Measurements from ENCODE around the gene KIFAP3. TPM values are rescaled to one million over a fixed set of nuclear protein-coding genes. Genes with fewer than 3 reads are reported as not detected.

KIFAP3 gene
- total RNA-seq, 1 experiment from 2014 or later = 3.8 TPM

DNA sequence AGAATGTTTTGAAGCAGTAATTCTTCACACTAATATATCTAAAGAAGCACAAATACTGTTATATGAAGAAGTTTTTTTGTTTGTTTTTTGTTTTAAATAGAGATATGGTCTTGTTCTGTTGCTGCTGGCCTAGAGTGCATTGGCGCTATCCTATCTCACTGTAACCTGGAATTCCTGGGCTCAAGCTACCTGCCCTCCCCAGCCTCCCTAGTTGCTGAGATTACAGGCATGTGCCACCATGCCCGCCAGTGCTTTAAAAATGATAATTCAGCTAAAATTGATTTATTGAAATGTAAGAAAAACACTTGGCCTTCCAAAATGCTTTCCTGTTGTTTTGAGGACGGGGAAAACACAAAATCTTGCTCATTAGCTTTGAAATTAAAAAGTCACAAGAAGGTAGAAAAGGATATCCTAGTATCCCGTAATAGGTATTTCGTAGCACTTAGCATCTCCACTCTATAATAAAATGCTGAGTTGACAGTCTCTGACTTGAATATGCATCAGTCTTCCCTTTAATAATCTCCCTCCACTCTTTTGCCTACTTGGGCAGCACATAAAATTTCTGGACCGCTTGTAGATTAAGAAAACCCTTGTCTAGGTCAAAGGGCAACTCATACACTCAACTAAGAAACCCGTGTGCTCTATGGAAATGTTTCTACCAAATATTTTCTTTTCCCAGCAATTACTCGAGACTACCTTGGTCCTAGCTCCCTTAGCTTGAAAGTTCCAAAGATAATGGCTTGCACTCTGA, 182.1 kb downstream of the KIFAP3 start:
- Histone ChIP-seq H2BK20ac (ENCODE audit: low read depth, low read length, poor library complexity, severe bottlenecking) (no peak overlapping the region), H3K27ac (ENCODE audit: insufficient read length, low read depth, low read length) (no peak overlapping the region), H4K20me1 (ENCODE audit: control insufficient read depth, insufficient read depth, insufficient read length) (no peaks in the 10 kb centered on the region), H3K14ac (ENCODE audit: insufficient read depth, low read length) (no peak overlapping the region), H3K18ac (ENCODE audit: insufficient read length, low read depth, low read length) (no peak overlapping the region), H2BK12ac (ENCODE audit: insufficient read length, low read depth, low read length) (no peak overlapping the region), H3T11ph (ENCODE audit: low read length) (no peak overlapping the region), H3K4me1 (ENCODE audit: insufficient read depth, low read length) (no peaks in the 10 kb centered on the region; the same call in 1 of the 2 replicates), H3K4ac (ENCODE audit: low read depth, low read length) (no peak overlapping the region), H2BK120ac (ENCODE audit: low read depth, low read length, poor library complexity, severe bottlenecking) (no peak overlapping the region), H2AFZ (ENCODE audit: low read length) (no peak overlapping the region), H3K27me3 (ENCODE audit: insufficient read depth, low read length) (no peaks in the 10 kb centered on the region), H4K8ac (replicated peaks; ENCODE audit: insufficient read length, low read depth, low read length) (no peak overlapping the region), H2BK5ac (ENCODE audit: insufficient read length, low read length) (no peak overlapping the region), H3K23ac (ENCODE audit: insufficient read length, low read depth, low read length) (no peak overlapping the region), H3K56ac (ENCODE audit: insufficient read length, low read depth, low read length) (no peak overlapping the region), H4K5ac (ENCODE audit: insufficient read length, low read depth, low read length) (no peak overlapping the region), H2AK5ac (ENCODE audit: insufficient read length, low read length) (no peak overlapping the region), H3K9me3 (ENCODE audit: control insufficient read depth, low read depth, low read length) (no peaks in the 10 kb centered on the region), H3K4me2 (ENCODE audit: insufficient read depth, insufficient read length, low read length) (peak overlapping the region; percentile 91), H3K23me2 (ENCODE audit: insufficient read length, low read depth, low read length, poor library complexity, severe bottlenecking) (peaks cover 7% of the 10 kb centered on the region), H2BK15ac (ENCODE audit: low read depth, low read length) (no peak overlapping the region), H3K79me2 (ENCODE audit: insufficient read depth, low read length) (peaks cover 4% of the 10 kb centered on the region; the same call in 1 of the 2 replicates), H3K9ac (ENCODE audit: extremely low read depth, insufficient read length, low read length) (peak overlapping the region; percentile 58), H3K79me1 (ENCODE audit: insufficient read depth, low read depth, low read length, poor library complexity, severe bottlenecking) (no peaks in the 10 kb centered on the region), H4K91ac (ENCODE audit: insufficient read length, low read depth, low read length) (no peak overlapping the region)
- TF ChIP-seq, protein P1, sequence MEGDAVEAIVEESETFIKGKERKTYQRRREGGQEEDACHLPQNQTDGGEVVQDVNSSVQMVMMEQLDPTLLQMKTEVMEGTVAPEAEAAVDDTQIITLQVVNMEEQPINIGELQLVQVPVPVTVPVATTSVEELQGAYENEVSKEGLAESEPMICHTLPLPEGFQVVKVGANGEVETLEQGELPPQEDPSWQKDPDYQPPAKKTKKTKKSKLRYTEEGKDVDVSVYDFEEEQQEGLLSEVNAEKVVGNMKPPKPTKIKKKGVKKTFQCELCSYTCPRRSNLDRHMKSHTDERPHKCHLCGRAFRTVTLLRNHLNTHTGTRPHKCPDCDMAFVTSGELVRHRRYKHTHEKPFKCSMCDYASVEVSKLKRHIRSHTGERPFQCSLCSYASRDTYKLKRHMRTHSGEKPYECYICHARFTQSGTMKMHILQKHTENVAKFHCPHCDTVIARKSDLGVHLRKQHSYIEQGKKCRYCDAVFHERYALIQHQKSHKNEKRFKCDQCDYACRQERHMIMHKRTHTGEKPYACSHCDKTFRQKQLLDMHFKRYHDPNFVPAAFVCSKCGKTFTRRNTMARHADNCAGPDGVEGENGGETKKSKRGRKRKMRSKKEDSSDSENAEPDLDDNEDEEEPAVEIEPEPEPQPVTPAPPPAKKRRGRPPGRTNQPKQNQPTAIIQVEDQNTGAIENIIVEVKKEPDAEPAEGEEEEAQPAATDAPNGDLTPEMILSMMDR (conservative IDR thresholded peaks at IDR 0.05) = no peak
- Mint-ChIP-seq H3K27me3 (ENCODE audit: low read depth) (no peaks in the 10 kb centered on the region), H3K9me3 (no peaks in the 10 kb centered on the region), H3K4me1 (peaks cover 49 to 52% of the 10 kb centered on the region in 2 experiments), H3K36me3 (ENCODE audit: insufficient read depth in 1 of 3, low read depth in 3 of 3) (peaks cover 0 to 4% (median 4%) of the 10 kb centered on the region in 3 experiments; a peak in 3 of 7 replicates), H3K4me3 (peak overlapping the region; percentile 83 to 88), H3K27ac (no peak overlapping the region; a peak in 1 of 7 replicates)
- no CpG with 5 or more reads among the region's 8 CpGs for WGBS (ENCODE audit: extremely low coverage, insufficient read length, low lambda C conversion rate)
- no peak for DNase-seq

Measured in H9 (cell line).